ENCODE results near the gene PDE8B.
"Not testable (repeated sequence)": the region's sequence is repeated elsewhere in the genome, so short reads cannot be mapped to it uniquely, and the experiment has no call there.

The PDE8B gene

DNA sequence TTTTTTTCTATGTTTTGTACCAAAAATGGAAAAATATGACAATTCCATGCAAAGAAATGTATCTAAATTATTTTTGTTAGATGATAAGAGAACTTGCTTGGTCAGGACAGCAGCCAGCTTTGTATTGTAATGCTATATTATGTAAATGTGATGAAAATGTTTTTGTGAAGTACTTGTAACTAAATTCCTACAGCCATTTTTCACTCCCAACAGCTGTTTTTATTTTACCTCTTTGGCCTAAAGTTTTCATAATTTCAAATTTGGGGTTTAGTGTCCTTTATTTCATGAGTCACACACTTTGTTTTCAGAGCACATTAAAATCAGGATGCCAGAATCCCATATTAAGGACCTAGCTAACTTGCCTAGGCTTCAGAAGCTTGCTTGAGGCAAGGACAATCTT, 217.5 kb downstream of the PDE8B start:
- DNase-seq (ENCODE audit: low spot score) = no peak
- FAIRE-seq = no peak

DNA sequence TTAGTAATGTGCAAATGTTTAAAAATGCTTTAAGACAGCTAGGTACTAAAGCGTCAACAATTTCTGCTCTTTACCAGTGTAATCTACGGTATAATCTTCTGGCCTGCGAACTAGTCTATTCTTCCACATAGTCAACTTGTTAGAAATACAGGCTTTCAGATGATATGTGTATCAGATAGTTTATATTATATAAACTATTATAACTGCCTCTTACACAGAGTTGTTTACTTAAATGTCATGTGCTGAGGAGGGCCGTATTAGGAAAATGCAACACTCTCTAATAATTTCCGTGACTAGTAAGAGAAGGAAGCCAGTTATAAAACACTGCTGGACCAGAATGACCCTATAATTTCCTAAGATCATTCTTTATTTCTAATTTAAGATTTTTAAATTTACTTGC, 218.0 kb downstream of the PDE8B start:
- DNase-seq (ENCODE audit: low spot score) = no peak
- no peak for FAIRE-seq

DNA sequence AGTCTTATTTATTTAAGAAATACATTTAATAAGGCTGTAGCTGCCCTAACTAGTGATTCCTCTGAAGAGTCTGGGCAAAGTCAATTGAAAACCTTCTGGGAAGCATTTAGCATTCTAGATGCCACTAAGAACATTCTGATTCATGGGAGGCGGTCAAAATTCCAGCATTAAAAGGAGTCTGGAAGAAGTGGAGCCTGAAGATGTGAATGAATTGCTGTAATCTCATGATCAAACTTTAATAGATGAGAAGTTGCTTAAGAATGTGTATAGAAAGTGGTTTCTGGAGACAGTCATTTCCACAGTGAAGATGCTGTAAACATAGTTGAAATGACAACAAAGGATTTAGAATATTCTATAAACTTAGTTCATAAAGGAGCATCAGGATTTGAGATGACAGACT, 220.2 kb downstream of the PDE8B start:
- FAIRE-seq = no peak
- DNase-seq (ENCODE audit: low spot score) = no peak

GRCh38 chr5:77431286-77431685, 220.8 kb downstream of the PDE8B start:
- no peak for DNase-seq (ENCODE audit: low spot score)
- no peak for FAIRE-seq

DNA sequence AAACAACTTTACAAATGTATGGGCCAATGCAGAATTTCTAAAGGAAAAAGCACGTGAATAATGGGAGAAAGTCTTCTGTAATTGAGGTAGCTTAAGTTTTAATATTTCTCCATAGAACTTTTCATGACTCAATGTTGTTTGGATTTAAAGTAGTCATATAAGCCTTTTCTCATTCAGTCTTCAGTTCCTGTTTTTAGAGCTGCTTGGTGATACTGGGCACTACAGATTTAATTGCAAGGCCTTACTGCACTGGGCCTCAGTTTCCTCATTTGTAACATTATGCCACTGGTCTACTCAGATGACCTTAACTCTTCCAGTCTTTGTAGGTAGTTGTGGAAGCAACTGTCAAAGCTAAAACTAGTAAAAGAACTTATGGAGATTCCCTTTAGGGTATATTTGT, 221.2 kb downstream of the PDE8B start:
- no peak for FAIRE-seq
- no peak for DNase-seq (ENCODE audit: low spot score)

GRCh38 chr5:77437194-77437593, 226.7 kb downstream of the PDE8B start:
- no peak for FAIRE-seq
- no peak for DNase-seq (ENCODE audit: low spot score)

DNA sequence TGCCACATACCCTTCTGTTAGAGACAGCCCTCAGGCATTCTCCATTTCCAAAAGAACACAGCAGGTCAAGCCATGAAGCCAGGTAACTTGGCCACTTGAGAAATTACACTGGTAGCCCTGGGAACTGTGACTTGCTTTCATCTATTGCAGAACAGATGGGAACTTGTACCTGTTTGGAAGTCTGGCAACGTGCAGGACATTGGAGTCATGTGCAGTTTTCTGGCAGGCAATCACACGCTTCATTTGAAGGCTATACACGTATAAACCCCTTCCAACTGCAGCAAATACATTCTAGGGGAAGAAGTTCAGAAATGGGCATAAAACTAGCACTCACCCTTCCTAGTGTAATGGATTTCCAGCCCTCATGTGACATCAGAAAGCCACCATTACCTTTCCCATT, 227.6 kb downstream of the PDE8B start:
- no peak for DNase-seq (ENCODE audit: low spot score)
- FAIRE-seq = no peak

GRCh38 chr5:77443670-77444069, 233.2 kb downstream of the PDE8B start:
- DNase-seq (ENCODE audit: low spot score) = no peak
- FAIRE-seq = no peak

DNA sequence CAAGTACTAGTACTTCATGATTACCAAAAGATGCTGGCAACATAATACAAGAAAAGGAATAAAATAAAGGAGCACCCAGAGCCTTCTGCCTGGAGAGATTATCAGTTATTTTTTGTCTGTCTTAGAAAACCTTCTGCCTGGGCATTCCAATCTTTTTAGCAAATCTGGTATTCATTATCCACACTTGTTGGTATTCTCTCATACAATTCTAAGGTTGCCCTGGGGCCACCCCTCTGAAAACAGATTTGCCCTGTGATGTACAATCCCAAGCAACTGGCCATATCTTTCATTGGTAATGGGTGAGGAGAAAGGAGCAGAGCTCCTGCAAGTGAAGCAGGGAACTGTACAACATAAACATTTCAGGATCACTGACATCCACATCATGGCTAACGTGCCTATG, 233.9 kb downstream of the PDE8B start:
- FAIRE-seq (no peak), DNase-seq (ENCODE audit: low spot score) (no peak)

- DNase-seq (ENCODE audit: low spot score) = no peak
Observed at GRCh38 chr5:77448831-77449230, 238.4 kb downstream of the PDE8B start.

GRCh38 chr5:77449277-77449676, 238.8 kb downstream of the PDE8B start:
- DNase-seq (ENCODE audit: low spot score) = no peak
- no peak for FAIRE-seq

More at GRCh38 chr5:77448831-77449230, 238.4 kb downstream of the PDE8B start:
- FAIRE-seq = no peak

GRCh38 chr5:77449981-77450380, 239.5 kb downstream of the PDE8B start:
- FAIRE-seq (no peak), DNase-seq (ENCODE audit: low spot score) (no peak)

GRCh38 chr5:77452351-77452750, 241.9 kb downstream of the PDE8B start:
- no peak for DNase-seq (ENCODE audit: low spot score)
- no peak for FAIRE-seq

DNA sequence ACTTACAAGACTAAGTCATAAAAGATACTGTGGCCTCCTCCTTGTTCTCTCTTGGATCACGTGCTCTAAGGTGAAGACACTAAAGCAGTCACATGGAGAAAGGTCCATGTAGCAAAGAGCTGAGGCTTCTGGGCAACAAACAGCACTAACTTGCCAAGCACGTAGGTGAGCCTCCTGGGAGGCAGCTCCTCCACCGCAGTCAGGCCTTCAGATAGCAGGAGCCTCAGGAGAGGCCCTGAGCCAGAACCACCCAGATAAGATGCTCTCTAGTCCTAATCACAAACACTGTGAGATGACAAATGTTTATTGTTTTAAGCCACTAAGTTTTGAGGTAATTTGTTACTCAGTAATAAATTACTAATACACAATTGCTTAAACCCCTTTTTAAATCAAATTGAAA, 243.6 kb downstream of the PDE8B start:
- DNase-seq (ENCODE audit: low spot score) = no peak
- no peak for FAIRE-seq

DNA sequence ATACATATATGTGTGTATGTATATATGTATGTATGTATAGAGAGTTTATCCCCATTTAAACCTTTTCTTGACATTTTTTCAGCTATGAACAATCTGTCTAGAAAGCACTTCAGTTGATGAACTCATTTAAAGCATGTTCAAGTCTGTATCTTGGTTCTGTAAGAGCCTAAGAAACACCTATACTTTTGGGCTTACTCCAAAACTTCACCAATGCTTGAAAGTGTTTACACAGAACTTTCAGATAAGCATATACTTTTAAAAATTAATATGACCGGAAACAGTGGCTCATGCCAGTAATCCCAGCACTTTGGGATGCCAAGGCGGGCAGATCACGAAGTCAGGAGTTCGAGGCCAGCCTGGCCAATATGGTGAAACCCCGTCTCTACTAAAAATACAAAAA, 250.8 kb downstream of the PDE8B start:
- no peak for FAIRE-seq
- no peak for DNase-seq (ENCODE audit: low spot score)

DNA sequence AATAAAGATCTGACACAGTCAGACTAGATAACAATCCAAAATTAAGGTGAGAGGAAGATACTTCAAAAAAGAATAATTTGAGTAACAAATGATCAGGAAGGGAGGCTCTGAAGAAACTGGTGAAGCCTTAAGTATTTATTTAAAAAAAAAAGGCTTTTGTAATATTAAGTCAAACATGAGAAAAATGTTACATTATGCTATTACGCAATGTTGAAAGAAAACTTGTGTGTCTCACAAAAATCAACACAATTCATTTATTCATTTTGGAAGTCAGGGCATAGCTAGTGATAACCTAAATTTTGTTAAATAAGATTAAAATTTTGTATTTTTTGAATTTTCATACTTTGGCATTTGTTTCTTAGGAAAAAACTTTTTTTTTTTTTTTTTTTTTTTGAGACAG, 253.4 kb downstream of the PDE8B start:
- FAIRE-seq (no peak), DNase-seq (ENCODE audit: low spot score) (no peak)

GRCh38 chr5:77468875-77469274, 258.4 kb downstream of the PDE8B start:
- FAIRE-seq; DNase-seq (ENCODE audit: low spot score): not testable (repeated sequence)

GRCh38 chr5:77475041-77475440, 264.6 kb downstream of the PDE8B start:
- DNase-seq (ENCODE audit: low spot score); FAIRE-seq: not testable (repeated sequence)
